Thymus (tissue), 11 donors: Measurements from ENCODE around the gene ANKZF1. TPM values are rescaled to one million over a fixed set of nuclear protein-coding genes. Genes with fewer than 3 reads are reported as not detected.

Source experiments
- DNase-seq, 9 donors: peaks; one replicate each; pipeline ENCODE4 v3.0.0-alpha.2; 2013; ENCODE audit warnings: low spot score in 9 of 9, low read depth in 6 of 9, missing footprints in 1 of 9
- H3K27ac ChIP-seq, 2 donors: one replicate each; pipeline ENCODE4 v1.5.1; 2013; ENCODE audit warnings: control low read depth in 1 of 2, low read depth in 1 of 2, low read length in 1 of 2, mild to moderate bottlenecking in 1 of 2, moderate library complexity in 1 of 2
- H3K27me3 ChIP-seq, 2 donors: one replicate each; pipeline ENCODE4 v1.5.1; 2013; ENCODE audit warnings: low read length in 1 of 2; ENCODE audit not compliant: control insufficient read depth in 2 of 2, insufficient read depth in 1 of 2
- H3K36me3 ChIP-seq, 2 donors: one replicate each; pipeline ENCODE4 v1.5.1; 2013; ENCODE audit warnings: low read length in 1 of 2, mild to moderate bottlenecking in 1 of 2, moderate library complexity in 1 of 2; ENCODE audit not compliant: control insufficient read depth in 2 of 2, insufficient read depth in 2 of 2
- H3K4me1 ChIP-seq, 2 donors: one replicate each; pipeline ENCODE4 v1.5.1; 2013; ENCODE audit warnings: low read length in 2 of 2; ENCODE audit not compliant: control insufficient read depth in 2 of 2, insufficient read depth in 2 of 2
- H3K4me3 ChIP-seq, 2 donors: one replicate each; pipeline ENCODE4 v1.5.1; 2013; ENCODE audit warnings: low read length in 2 of 2, control low read depth in 1 of 2, mild to moderate bottlenecking in 1 of 2
- H3K9me3 ChIP-seq, 2 donors: one replicate each; pipeline ENCODE4 v1.5.1; 2013; ENCODE audit warnings: low read length in 1 of 2, mild to moderate bottlenecking in 1 of 2; ENCODE audit not compliant: control insufficient read depth in 2 of 2, insufficient read depth in 1 of 2
- WGBS: extraction: QIAGEN DNeasy Blood & Tissue Kit; methylation state at CpG from one replicate; pipeline ENCODE4 v1.1.7; 2013; 5-methylcytosine and 5-hydroxymethylcytosine counted together
- polyA plus RNA-seq: library from polyadenylated mRNA; stranded (reverse); fragments of 200-250 nt; gene quantifications from one replicate; pipeline ENCODE4 v1.2.3, GENCODE V29; 2013
- total RNA-seq: library from RNA; stranded (reverse); fragments of 120-200 nt; gene quantifications from one replicate; pipeline ENCODE4 v1.2.4, GENCODE V29; 2013
- donor health status: healthy.

The ANKZF1 gene
- total and polyA plus RNA-seq, 2 donors: 44.4 to 91.6 TPM

DNA sequence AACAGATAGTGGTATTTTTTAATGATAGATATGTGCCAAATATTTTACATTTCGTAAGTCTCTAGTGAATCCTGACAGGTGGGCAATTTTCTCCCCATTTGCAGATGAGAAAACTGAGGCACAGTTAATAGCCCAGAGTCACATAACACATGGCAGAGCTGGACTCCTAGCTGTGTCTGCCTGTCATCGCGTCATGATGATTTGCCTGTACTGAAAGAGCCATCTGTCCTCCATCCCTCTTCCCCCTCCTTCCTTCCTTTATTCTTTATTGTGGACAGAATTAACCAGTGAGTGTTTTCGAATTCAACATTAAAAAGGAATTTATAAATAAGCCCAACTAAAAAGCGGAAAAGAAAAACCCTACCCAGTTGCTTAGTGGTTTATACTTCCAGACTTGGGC lies 52.8 kb downstream of the ANKZF1 start:
- no peak for DNase-seq
- Histone ChIP-seq H3K9me3 (no peaks in the 10 kb centered on the region), H3K27ac (no peak overlapping the region), H3K27me3 (no peaks in the 10 kb centered on the region), H3K4me3 (no peak overlapping the region), H3K4me1 (peaks cover 19 to 36% of the 10 kb centered on the region in 2 donors), H3K36me3 (peaks cover 33 to 59% of the 10 kb centered on the region in 2 donors)
- 96% methylated on average over 5 of the region's 5 CpGs for WGBS

DNA sequence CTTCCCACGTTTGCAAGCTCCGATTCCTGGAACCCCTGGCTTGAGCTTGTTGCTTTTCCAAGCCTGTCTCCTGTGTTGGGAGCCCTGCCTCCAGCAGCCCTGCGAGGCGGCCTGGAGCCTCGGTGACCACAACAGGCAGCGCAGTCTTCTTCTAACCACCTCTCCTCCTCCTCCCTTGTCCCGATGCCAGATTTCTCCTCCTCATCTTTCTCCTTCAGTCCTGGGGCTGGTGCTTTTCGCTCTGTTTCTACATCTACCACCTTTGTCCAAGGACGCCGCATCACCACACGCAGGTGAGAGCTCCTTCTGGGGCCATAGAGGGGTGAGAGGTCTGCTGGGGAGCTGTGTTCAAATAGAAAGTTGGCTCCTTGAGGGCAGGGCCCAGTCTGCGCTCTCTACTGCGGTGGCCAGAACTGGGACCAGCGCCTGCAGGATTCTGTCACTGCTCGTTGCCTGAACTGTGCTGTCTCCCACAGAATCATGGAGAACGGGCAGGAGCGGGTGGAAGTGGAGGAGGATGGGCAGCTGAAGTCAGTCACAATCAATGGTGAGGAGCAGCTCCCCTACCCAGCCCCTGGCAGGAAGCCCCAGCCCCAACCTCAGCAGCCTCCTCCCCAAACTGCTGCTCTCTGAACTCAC lies 53.5 kb downstream of the ANKZF1 start:
- peaks cover 14 to 29% of the 10 kb centered on the region in 2 donors for H3K4me1 ChIP-seq
- H3K4me3 ChIP-seq: no peak overlapping the region
- DNase-seq: no peak
- WGBS: 95% methylated on average over 17 of the region's 17 CpGs
- no peaks in the 10 kb centered on the region for H3K9me3 ChIP-seq
- H3K27me3 ChIP-seq: no peaks in the 10 kb centered on the region
- no peak overlapping the region for H3K27ac ChIP-seq
- peaks cover 33 to 59% of the 10 kb centered on the region in 2 donors for H3K36me3 ChIP-seq

DNA sequence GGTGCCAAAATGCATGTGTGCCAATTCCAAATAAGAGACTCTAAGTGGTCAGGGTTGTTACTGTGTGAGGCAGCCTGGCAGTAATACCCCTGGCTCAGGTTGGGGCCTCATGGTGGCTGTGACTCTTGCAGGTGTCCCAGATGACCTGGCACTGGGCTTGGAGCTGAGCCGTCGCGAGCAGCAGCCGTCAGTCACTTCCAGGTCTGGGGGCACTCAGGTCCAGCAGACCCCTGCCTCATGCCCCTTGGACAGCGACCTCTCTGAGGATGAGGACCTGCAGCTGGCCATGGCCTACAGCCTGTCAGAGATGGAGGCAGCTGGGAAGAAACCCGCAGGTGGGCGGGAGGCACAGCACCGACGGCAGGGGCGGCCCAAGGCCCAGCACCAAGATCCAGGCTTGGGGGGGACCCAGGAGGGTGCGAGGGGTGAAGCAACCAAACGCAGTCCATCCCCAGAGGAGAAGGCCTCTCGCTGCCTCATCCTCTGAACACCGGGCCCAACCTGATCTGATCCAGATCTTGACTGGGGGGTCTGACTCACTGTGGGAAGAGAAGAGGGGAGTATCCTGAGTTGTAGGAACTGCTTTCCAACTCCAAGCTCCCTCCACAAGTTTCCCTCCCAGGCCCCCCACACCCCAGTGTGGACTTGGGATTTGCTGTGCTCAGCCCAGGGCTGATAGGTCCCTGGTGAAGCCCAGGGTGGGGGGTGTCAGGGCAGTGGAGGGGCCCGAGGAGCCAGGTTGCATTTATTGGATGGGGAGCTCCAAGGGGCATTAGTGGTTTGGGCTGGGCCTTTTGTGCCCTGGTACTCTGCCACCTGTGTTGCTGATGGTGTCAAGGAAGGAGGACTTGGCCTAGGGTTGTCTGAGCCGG lies 55.1 kb downstream of the ANKZF1 start:
- Histone ChIP-seq H3K27ac (no peak overlapping the region), H3K9me3 (no peaks in the 10 kb centered on the region), H3K4me3 (no peak overlapping the region), H3K36me3 (peaks cover 33 to 59% of the 10 kb centered on the region in 2 donors), H3K27me3 (no peaks in the 10 kb centered on the region), H3K4me1 (peaks cover 7 to 16% of the 10 kb centered on the region in 2 donors)
- no peak for DNase-seq
- WGBS: 98% methylated on average over 16 of the region's 16 CpGs

DNA sequence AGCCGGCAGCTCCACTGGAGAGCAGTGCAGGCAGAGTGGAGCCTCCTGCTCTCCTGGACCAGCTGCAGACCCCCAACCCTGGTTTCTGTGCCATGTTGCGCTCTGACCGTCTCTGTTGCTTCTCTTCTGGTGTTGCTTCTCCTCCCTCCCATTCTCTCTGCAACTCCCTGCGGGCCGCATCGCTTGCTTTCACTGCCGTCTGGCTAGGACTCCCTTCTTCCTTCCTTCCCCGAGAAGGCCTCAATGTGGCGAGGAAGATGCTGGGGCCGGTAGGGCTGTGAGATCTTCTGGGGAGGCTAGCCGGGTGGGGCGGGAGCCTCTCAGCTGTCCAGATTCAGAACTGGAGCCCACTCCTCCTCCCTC lies 55.7 kb downstream of the ANKZF1 start:
- no peak overlapping the region for H3K27ac ChIP-seq
- peaks cover 0 to 2% of the 10 kb centered on the region in 2 donors for H3K27me3 ChIP-seq
- H3K4me3 ChIP-seq: no peak overlapping the region
- WGBS: 98% methylated on average over 12 of the region's 12 CpGs
- H3K9me3 ChIP-seq: no peaks in the 10 kb centered on the region
- peaks cover 33 to 59% of the 10 kb centered on the region in 2 donors for H3K36me3 ChIP-seq
- DNase-seq: no peak
- peaks cover 1 to 10% of the 10 kb centered on the region in 2 donors for H3K4me1 ChIP-seq

DNA sequence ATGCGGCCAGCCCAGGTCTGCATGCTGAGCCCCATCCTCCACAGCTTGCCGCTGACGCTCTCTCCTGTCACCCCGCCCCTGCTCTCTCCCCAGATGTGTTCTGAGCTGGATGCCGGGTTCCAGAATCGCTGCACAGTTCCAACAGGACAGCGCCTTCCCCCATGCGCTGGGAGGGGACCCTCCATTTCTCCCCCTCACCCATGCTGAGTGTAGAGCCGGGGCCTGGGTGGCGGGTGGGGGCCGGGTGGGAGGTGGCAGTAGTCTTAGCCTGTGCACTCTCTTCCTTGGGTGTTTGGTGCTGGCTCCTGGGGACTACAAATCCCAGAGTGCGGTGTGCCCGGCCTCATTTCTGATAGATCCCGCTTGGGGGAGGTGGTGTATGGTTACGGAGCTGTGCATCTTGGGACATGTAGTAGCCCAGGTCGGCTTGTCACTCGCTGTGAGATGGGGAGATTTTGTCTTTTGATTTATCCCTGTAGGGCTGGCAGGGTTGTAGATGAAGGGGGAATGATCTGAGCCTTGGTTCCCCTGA lies 56.4 kb downstream of the ANKZF1 start:
- Histone ChIP-seq H3K9me3 (no peaks in the 10 kb centered on the region), H3K36me3 (peaks cover 29 to 55% of the 10 kb centered on the region in 2 donors), H3K4me1 (peaks cover 0 to 4% of the 10 kb centered on the region in 2 donors), H3K4me3 (no peak overlapping the region), H3K27me3 (peaks cover 0 to 8% of the 10 kb centered on the region in 2 donors), H3K27ac (no peak overlapping the region)
- no peak for DNase-seq
- 93% methylated on average over 17 of the region's 17 CpGs for WGBS

Other genes starting within 250 kb of the ANKZF1 start
- not detected for gene FEV, start 244.6 kb upstream of the ANKZF1 start, total RNA-seq
- gene FEV, start 244.6 kb upstream of the ANKZF1 start, polyA plus RNA-seq: 0.02 TPM
- gene CRYBA2, start 236.4 kb upstream of the ANKZF1 start, total RNA-seq: 0.14 TPM
- 0.55 TPM for gene CRYBA2, start 236.4 kb upstream of the ANKZF1 start, polyA plus RNA-seq
- gene CFAP65, start 188.3 kb upstream of the ANKZF1 start, total RNA-seq: 0.05 TPM
- gene CFAP65, start 188.3 kb upstream of the ANKZF1 start, polyA plus RNA-seq: 0.27 TPM
- 0.05 TPM for gene IHH, start 168.9 kb upstream of the ANKZF1 start, total RNA-seq
- gene IHH, start 168.9 kb upstream of the ANKZF1 start, polyA plus RNA-seq: 0.18 TPM
- 12.3 TPM for gene NHEJ1, start 69.0 kb upstream of the ANKZF1 start, total RNA-seq
- gene NHEJ1, start 69.0 kb upstream of the ANKZF1 start, polyA plus RNA-seq: 8.3 TPM
- gene SLC23A3, start 59.8 kb upstream of the ANKZF1 start, total RNA-seq: 0.47 TPM
- gene SLC23A3, start 59.8 kb upstream of the ANKZF1 start, polyA plus RNA-seq: 2.6 TPM
- gene CNPPD1, start 52.9 kb upstream of the ANKZF1 start, total RNA-seq: 33.3 TPM
- 46.9 TPM for gene CNPPD1, start 52.9 kb upstream of the ANKZF1 start, polyA plus RNA-seq
- gene RETREG2, start 51.5 kb upstream of the ANKZF1 start, total RNA-seq: 33.6 TPM
- 56.0 TPM for gene RETREG2, start 51.5 kb upstream of the ANKZF1 start, polyA plus RNA-seq
- 57.8 TPM for gene ZFAND2B, start 23.0 kb upstream of the ANKZF1 start, total RNA-seq
- gene ZFAND2B, start 23.0 kb upstream of the ANKZF1 start, polyA plus RNA-seq: 59.0 TPM
- gene ABCB6, start 10.8 kb upstream of the ANKZF1 start, total RNA-seq: 8.2 TPM
- gene ABCB6, start 10.8 kb upstream of the ANKZF1 start, polyA plus RNA-seq: 29.3 TPM
- gene ATG9A, start 170 bp upstream of the ANKZF1 start, total RNA-seq: 10.0 TPM
- 27.4 TPM for gene ATG9A, start 170 bp upstream of the ANKZF1 start, polyA plus RNA-seq
- gene GLB1L, start 15.6 kb downstream of the ANKZF1 start, total RNA-seq: 4.2 TPM
- 11.3 TPM for gene GLB1L, start 15.6 kb downstream of the ANKZF1 start, polyA plus RNA-seq
- 21.4 TPM for gene STK16, start 15.7 kb downstream of the ANKZF1 start, total RNA-seq
- 55.1 TPM for gene STK16, start 15.7 kb downstream of the ANKZF1 start, polyA plus RNA-seq
- gene TUBA4B, start 23.4 kb downstream of the ANKZF1 start, total RNA-seq: 0.05 TPM
- 0.23 TPM for gene TUBA4B, start 23.4 kb downstream of the ANKZF1 start, polyA plus RNA-seq
- gene TUBA4A, start 24.1 kb downstream of the ANKZF1 start, total RNA-seq: 21.0 TPM
- gene TUBA4A, start 24.1 kb downstream of the ANKZF1 start, polyA plus RNA-seq: 102 TPM
- gene DNAJB2, start 49.6 kb downstream of the ANKZF1 start, total RNA-seq: 27.0 TPM
- gene DNAJB2, start 49.6 kb downstream of the ANKZF1 start, polyA plus RNA-seq: 87.0 TPM
- gene PTPRN, start 79.6 kb downstream of the ANKZF1 start, total RNA-seq: 0.14 TPM
- 0.41 TPM for gene PTPRN, start 79.6 kb downstream of the ANKZF1 start, polyA plus RNA-seq
- gene RESP18, start 102.9 kb downstream of the ANKZF1 start, total RNA-seq: not detected
- 0.07 TPM for gene RESP18, start 102.9 kb downstream of the ANKZF1 start, polyA plus RNA-seq
- gene DNPEP, start 158.1 kb downstream of the ANKZF1 start, total RNA-seq: 33.6 TPM
- gene DNPEP, start 158.1 kb downstream of the ANKZF1 start, polyA plus RNA-seq: 105 TPM
- gene DES, start 188.6 kb downstream of the ANKZF1 start, total RNA-seq: 3.4 TPM
- 21.6 TPM for gene DES, start 188.6 kb downstream of the ANKZF1 start, polyA plus RNA-seq
- 1.3 TPM for gene SPEG, start 205.0 kb downstream of the ANKZF1 start, total RNA-seq
- 19.8 TPM for gene SPEG, start 205.0 kb downstream of the ANKZF1 start, polyA plus RNA-seq